Effector memory CD4-positive, alpha-beta T cell (primary cell): ENCODE data around the gene AXIN2.

ENCODE experiments used
- DNase-seq, 3 donors: peaks; one replicate each; pipeline ENCODE4 v3.0.0-alpha.2; 2020
- H3K27ac ChIP-seq: 2 replicates; pipeline ENCODE4 v1.7.0; 2013; ENCODE audit warnings: mild to moderate bottlenecking, low read length, moderate library complexity; ENCODE audit not compliant: insufficient read depth, poor library complexity, severe bottlenecking
- H3K27me3 ChIP-seq: replicated peaks from 2 replicates; pipeline ENCODE4 v1.7.0; 2013; ENCODE audit warnings: mild to moderate bottlenecking, low read length; ENCODE audit not compliant: insufficient read depth, control insufficient read depth, poor library complexity, severe bottlenecking
- H3K36me3 ChIP-seq: 2 replicates; pipeline ENCODE4 v1.7.0; 2013; ENCODE audit warnings: mild to moderate bottlenecking, low read length, moderate library complexity; ENCODE audit not compliant: control insufficient read depth, insufficient read depth
- H3K4me1 ChIP-seq: 2 replicates; pipeline ENCODE4 v1.7.0; 2013; ENCODE audit warnings: low read length, mild to moderate bottlenecking; ENCODE audit not compliant: control insufficient read depth, insufficient read depth, poor library complexity, severe bottlenecking
- H3K4me3 ChIP-seq: 2 replicates; pipeline ENCODE4 v1.7.0; 2013; ENCODE audit warnings: low read length, low read depth, mild to moderate bottlenecking; ENCODE audit not compliant: insufficient read depth, poor library complexity, severe bottlenecking
- H3K9me3 ChIP-seq: 2 replicates; pipeline ENCODE4 v1.7.0; 2013; ENCODE audit warnings: mild to moderate bottlenecking, low read length, moderate library complexity; ENCODE audit not compliant: control insufficient read depth

AXIN2 gene

GRCh38 chr17:65595071-65595656 lies 33.7 kb upstream of the AXIN2 start:
- DNase-seq, result no peak
- Histone ChIP-seq H3K36me3 (no peaks in the 10 kb centered on the region), H3K4me3 (no peak overlapping the region), H3K4me1 (no peaks in the 10 kb centered on the region), H3K27me3 (no peaks in the 10 kb centered on the region), H3K9me3 (no peaks in the 10 kb centered on the region), H3K27ac (no peak overlapping the region)

- H3K4me1 ChIP-seq, result no peaks in the 10 kb centered on the region
- H3K27ac ChIP-seq, result no peak overlapping the region
- no peaks in the 10 kb centered on the region for H3K27me3 ChIP-seq
- H3K36me3 ChIP-seq, result no peaks in the 10 kb centered on the region
- DNase-seq, result no peak
- no peaks in the 10 kb centered on the region for H3K9me3 ChIP-seq
- H3K4me3 ChIP-seq, result no peak overlapping the region
These were observed 32.7 kb upstream of the AXIN2 start for GRCh38 chr17:65593855-65594845.

DNA sequence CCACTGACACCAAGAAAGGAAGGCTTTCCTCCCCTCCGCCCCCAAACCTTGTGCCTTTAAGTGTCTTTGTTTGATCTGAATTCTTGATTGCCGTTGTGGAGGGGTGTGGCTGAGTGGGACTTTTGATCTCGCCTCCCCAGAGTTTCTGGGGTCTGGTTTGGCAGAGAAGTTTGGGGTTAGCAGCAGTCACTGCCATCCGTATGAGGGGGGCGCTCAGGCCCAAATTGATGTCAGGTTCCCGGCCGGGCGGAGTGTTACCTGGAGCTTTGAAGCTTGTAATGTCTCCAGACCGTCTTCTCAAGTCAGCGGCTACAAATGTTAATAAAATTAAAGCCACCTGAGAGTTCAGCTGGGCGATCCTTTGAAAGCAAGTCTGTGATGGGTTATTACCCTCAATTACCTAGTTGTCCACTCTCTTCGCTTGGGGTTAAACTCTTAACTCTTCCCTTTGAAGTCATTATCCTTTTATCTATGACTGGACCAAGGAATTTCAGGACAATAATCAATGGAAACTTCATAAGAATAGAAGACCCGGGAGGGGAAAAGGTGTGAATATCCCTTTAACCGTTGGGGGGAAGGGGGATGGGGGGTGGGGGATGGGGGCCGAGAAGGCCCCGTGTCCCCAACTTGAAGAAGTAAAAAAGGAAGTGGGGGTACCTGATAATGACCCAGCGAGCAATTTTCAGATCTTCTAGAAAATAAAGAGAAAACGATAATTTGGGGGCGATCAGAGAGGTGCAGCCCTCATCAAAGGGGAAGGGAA lies 31.8 kb upstream of the AXIN2 start:
- Histone ChIP-seq H3K27me3 (no peaks in the 10 kb centered on the region), H3K4me3 (no peak overlapping the region), H3K36me3 (no peaks in the 10 kb centered on the region), H3K27ac (no peak overlapping the region), H3K4me1 (no peaks in the 10 kb centered on the region), H3K9me3 (no peaks in the 10 kb centered on the region)
- no peak for DNase-seq

- Histone ChIP-seq H3K27me3 (no peaks in the 10 kb centered on the region), H3K36me3 (no peaks in the 10 kb centered on the region), H3K9me3 (no peaks in the 10 kb centered on the region), H3K27ac (no peak overlapping the region), H3K4me3 (no peak overlapping the region), H3K4me1 (no peaks in the 10 kb centered on the region)
- DNase-seq, result no peak
These were observed 30.9 kb upstream of the AXIN2 start for GRCh38 chr17:65592125-65592965.

GRCh38 chr17:65589321-65589720 lies 27.9 kb upstream of the AXIN2 start:
- no peak overlapping the region for H3K27ac ChIP-seq
- H3K4me1 ChIP-seq, result no peaks in the 10 kb centered on the region
- H3K27me3 ChIP-seq, result no peaks in the 10 kb centered on the region
- H3K36me3 ChIP-seq, result no peaks in the 10 kb centered on the region
- no peaks in the 10 kb centered on the region for H3K9me3 ChIP-seq
- no peak for DNase-seq
- H3K4me3 ChIP-seq, result no peak overlapping the region

- Histone ChIP-seq H3K9me3 (no peaks in the 10 kb centered on the region), H3K27ac (no peak overlapping the region), H3K27me3 (no peaks in the 10 kb centered on the region), H3K36me3 (no peaks in the 10 kb centered on the region), H3K4me1 (no peaks in the 10 kb centered on the region), H3K4me3 (no peak overlapping the region)
- DNase-seq, result no peak
These were observed 26.8 kb upstream of the AXIN2 start for GRCh38 chr17:65588181-65588808.

DNA sequence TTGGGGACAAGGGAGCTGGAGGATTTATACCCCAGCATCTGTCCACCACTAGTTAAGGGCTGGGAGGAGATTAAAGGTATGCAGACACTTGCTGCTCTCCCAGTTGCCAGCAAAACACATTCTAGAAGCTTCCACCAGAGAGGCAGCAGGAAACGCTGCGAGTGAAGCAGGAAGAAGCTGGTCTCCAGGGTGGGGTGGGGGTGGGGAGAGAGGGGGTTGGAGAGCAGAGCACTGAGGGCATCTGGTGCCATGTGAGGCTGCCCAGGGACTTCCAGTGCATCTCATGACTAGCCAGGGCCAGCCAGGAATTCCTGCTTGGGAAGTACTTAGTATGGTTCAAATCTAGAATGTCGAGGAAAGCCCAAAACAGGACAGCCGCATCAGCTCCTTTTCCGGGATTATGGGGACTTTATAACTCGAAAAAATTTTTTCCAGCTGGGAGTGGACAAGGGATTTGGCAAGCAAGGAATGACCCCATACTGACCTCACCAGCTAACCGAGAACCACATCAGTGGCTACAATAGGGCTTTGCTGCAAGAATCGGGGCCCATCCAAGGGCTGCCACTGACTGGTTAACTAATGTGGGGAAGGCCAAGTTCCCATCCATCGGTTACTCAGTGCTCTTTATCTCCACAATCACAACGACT lies 26.2 kb upstream of the AXIN2 start:
- H3K4me1 ChIP-seq, result no peaks in the 10 kb centered on the region

GRCh38 chr17:65586899-65587298 lies 25.5 kb upstream of the AXIN2 start:
- no peak overlapping the region for H3K4me3 ChIP-seq
- no peak for DNase-seq
- H3K27me3 ChIP-seq, result no peaks in the 10 kb centered on the region
- no peaks in the 10 kb centered on the region for H3K36me3 ChIP-seq
- H3K9me3 ChIP-seq, result no peaks in the 10 kb centered on the region
- H3K27ac ChIP-seq, result no peak overlapping the region
- H3K4me1 ChIP-seq, result no peaks in the 10 kb centered on the region

More for the DNA sequence above, 26.2 kb upstream of the AXIN2 start:
- Histone ChIP-seq H3K27me3 (no peaks in the 10 kb centered on the region), H3K36me3 (no peaks in the 10 kb centered on the region), H3K4me3 (no peak overlapping the region), H3K27ac (no peak overlapping the region), H3K9me3 (no peaks in the 10 kb centered on the region)
- no peak for DNase-seq
